A549 (cell line): Measurements from ENCODE around the gene MED9.

ENCODE experiments used
- RCOR1 ChIP-seq: fragments of 150-350 bp; IDR thresholded peaks from 2 replicates; pipeline ENCODE4 v1.6.1; 2014; ENCODE audit warnings: antibody characterized with exemption, low read length, low read depth
- TF ChIP-seq, protein P1 (sequence below): IDR thresholded peaks from 2 replicates; pipeline ENCODE4 v1.6.1; 2012

DNA sequence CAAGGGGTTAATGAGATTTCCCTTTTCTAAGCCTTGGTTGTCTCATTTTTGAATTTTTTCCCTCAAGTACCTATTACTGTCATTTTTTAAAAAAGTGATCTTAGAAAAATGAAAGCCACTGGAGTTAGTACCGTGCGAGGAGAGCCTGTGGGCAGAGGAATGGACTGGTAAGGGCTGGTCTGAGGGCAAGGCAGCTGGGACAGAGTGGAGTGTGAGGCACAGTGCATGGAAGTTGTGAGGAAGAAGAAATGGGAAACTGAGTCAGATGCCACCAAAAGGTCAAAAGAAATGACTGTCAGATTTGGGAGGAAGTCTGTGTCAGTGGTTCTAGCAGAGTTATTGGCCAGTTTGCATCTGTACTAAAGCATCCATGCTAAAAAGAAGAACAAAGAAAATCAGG lies 11.2 kb downstream of the MED9 start:
- TF ChIP-seq RCOR1 = no peak
- TF ChIP-seq, protein P1, sequence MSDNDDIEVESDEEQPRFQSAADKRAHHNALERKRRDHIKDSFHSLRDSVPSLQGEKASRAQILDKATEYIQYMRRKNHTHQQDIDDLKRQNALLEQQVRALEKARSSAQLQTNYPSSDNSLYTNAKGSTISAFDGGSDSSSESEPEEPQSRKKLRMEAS = no peak
